ENCODE measurements around the gene MYL12A. TPM values are rescaled to one million over a fixed set of nuclear protein-coding genes. Genes with fewer than 3 reads are reported as not detected.
A peak's percentile ranks its signal among the peaks of the same experiment; 100 is the strongest.

The MYL12A gene
- total RNA-seq, 2 experiments from 2014 or later: 538 to 542 TPM

DNA sequence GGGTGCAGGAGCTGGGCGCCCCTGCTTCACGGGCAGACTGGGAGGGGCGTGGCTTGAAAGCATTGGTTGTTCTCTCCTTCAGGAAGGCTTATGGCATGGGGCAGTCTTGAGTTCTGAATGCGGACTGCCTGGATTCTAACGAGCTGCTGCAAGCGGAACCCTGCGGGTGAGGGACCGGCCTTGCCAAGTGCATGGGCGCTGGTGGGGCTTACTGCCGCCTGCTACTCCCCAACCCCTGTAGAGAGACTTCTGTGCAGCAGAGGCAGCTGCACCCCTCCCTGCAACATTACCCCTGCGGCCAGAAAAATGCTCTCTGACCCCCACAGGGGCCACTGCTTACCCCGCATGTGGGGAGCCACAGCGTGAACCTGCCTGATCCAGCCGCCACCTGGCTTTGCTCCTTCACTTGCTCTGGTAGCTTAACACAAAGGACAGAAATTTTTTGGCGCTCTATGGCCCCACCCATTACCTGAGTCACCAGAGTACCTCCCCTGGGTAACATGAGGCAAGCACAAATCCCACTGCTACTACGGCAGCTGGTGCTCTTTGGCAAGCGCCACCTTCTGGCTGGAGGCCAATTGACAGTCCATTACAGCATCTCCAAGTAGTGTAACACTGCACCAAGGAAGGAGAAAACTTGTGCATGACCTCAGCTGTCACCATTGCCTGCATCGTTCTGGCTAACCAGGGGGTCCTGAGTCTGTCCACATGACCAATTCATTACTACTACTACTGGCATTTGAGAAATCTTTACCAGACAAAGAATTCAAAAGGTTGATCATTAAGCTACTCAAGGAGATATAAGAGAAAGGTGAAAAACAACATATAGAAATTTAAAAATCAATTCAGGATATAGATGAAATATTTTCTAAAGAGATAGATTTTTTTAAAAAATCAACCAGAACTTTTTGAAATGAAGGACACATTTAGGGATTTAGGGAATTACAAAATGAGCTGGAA is 49.7 kb downstream of the MYL12A start:
- DNase-seq: peak; percentile 97
- Mint-ChIP-seq H3K9me3 (peaks cover 4% of the 10 kb centered on the region), H3K4me1 (ENCODE audit: low read depth) (peaks cover 8% of the 10 kb centered on the region), H3K27me3 (peaks cover 17% of the 10 kb centered on the region), H3K36me3 (peaks cover 1% of the 10 kb centered on the region), H3K27ac (peak overlapping the region; percentile 52), H3K4me3 (peak overlapping the region; percentile 87)
- ChIA-PET CTCF (interaction anchor here (0.6 to 5.5 kb wide), 54 partner anchors 8 to 771 kb away, joined by 3 to 61 read pairs (median 4); partner anchors contain the start of gene MYL12A), POLR2A (interaction anchor here (0.5 to 1.9 kb wide), 15 partner anchors 18 to 469 kb away, joined by 3 to 7 read pairs (median 4); no protein-coding TSS in a partner anchor)
- intact Hi-C loops (cut with micrococcal nuclease): loop anchor here (1.0 to 5.0 kb wide), 8 partner anchors 8 to 370 kb away; no protein-coding TSS in a partner anchor

DNA sequence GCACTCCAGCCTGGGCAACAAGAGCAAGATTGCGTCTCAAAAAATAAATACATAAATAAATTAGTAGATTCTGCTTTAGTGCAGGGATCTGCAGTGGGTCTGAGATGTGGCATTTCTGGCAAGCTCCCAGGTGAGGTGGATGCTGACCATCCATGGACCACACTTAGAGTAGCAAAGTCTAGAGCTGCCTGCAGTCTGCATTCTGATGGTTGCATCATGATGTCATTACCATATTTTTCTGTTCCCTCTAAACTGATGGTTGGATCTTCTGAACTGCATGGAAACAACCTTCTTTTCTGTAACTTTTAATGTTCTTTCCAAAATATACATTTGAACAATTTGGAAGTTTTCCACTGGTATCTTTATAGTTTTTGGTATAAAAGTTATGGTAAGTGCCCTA is 57.2 kb downstream of the MYL12A start:
- ChIA-PET POLR2A (no interaction called here), CTCF (interaction anchor here (0.9 to 1.0 kb wide), 2 partner anchors 18 to 360 kb away, joined by 3 to 4 read pairs; no protein-coding TSS in a partner anchor)
- Mint-ChIP-seq H3K36me3 (no peaks in the 10 kb centered on the region), H3K4me3 (no peak overlapping the region), H3K27ac (peak overlapping the region; percentile 80), H3K27me3 (peaks cover 18% of the 10 kb centered on the region), H3K9me3 (no peaks in the 10 kb centered on the region), H3K4me1 (ENCODE audit: low read depth) (peaks cover 21% of the 10 kb centered on the region)
- intact Hi-C loops (cut with micrococcal nuclease): loop anchor here (1.0 to 2.0 kb wide), 11 partner anchors 8 to 320 kb away; partner anchors contain the start of genes MYL12A and TGIF1
- DNase-seq: no peak

DNA sequence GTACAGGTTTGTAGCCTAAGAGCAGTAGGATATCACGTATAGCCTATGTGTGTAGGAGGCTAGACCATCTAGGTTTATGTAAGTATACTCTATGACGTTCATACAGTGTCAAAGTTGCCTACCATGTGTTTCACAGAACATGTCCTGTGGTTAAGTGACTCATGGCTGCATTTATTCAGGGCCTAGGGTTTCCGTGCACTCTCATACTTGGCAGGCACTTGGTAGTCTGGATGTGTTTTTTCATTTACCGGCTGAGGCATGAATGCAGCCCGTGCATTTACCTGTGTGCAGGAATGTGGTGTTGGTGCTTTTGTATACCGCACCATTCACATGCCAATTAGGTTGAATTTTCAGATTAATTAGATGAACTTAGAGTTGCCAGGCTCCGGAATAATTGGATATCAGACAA is 57.8 kb downstream of the MYL12A start:
- H3K4me1 Mint-ChIP-seq (ENCODE audit: low read depth): peaks cover 21% of the 10 kb centered on the region
- H3K9me3 Mint-ChIP-seq: no peaks in the 10 kb centered on the region
- ChIA-PET CTCF (interaction anchor here (0.6 to 1.7 kb wide), 4 partner anchors 8 to 359 kb away, joined by 3 to 9 read pairs (median 4); no protein-coding TSS in a partner anchor), POLR2A (no interaction called here)
- H3K4me3 Mint-ChIP-seq: no peak overlapping the region
- no peaks in the 10 kb centered on the region for H3K36me3 Mint-ChIP-seq
- intact Hi-C loops (cut with micrococcal nuclease): loop anchor here (1.0 to 2.0 kb wide), 11 partner anchors 8 to 320 kb away; partner anchors contain the start of genes MYL12A and TGIF1
- peak; percentile 77 for DNase-seq
- H3K27ac Mint-ChIP-seq: peak overlapping the region; percentile 80
- peaks cover 15% of the 10 kb centered on the region for H3K27me3 Mint-ChIP-seq

Other genes with a start within 250 kb of the MYL12A start
- gene LPIN2, start 234.7 kb upstream of the MYL12A start, total RNA-seq: 100 to 1,000 TPM; 102 to 107 TPM
- 1 to 10 TPM in 1 of 2 experiments, under 1 TPM in 1; 0.90 to 1.2 TPM for gene MYOM1, start 27.8 kb upstream of the MYL12A start, total RNA-seq
- 100 to 1,000 TPM; 335 to 339 TPM for gene MYL12B, start 14.3 kb downstream of the MYL12A start, total RNA-seq
- 10 to 100 TPM; 45.9 to 51.4 TPM for gene TGIF1, start 202.4 kb downstream of the MYL12A start, total RNA-seq

All from activated CD4-positive, alpha-beta memory T cell treated with anti-CD3 and anti-CD28 coated beads for 36 hours (primary cell).